Stomach smooth muscle (tissue), 2 donors: ENCODE results near the gene PLA2G4A.

Experiments
- H3K27ac ChIP-seq: one replicate; pipeline ENCODE4 v1.7.0; 2013; ENCODE audit warnings: mild to moderate bottlenecking, low read length, inconsistent platforms
- H3K27me3 ChIP-seq, 2 donors: one replicate each; pipeline ENCODE4 v1.7.0; 2013; ENCODE audit warnings: low read length in 2 of 2; ENCODE audit not compliant: insufficient read depth in 2 of 2, control insufficient read depth in 1 of 2
- H3K36me3 ChIP-seq, 2 donors: one replicate each; pipeline ENCODE4 v1.7.0; 2013; ENCODE audit warnings: low read length in 2 of 2; ENCODE audit not compliant: control insufficient read depth in 2 of 2, insufficient read depth in 2 of 2
- H3K4me1 ChIP-seq: one replicate; pipeline ENCODE4 v1.7.0; 2013; ENCODE audit warnings: low read length; ENCODE audit not compliant: control insufficient read depth, insufficient read depth
- H3K4me3 ChIP-seq, 2 donors: one replicate each; pipeline ENCODE4 v1.7.0; 2013; ENCODE audit warnings: low read length in 2 of 2
- H3K9ac ChIP-seq, 2 donors: one replicate each; pipeline ENCODE4 v1.7.0; 2013; ENCODE audit warnings: low read length in 2 of 2, mild to moderate bottlenecking in 1 of 2
- H3K9me3 ChIP-seq, 2 donors: one replicate each; pipeline ENCODE4 v1.7.0; 2013; ENCODE audit warnings: low read length in 2 of 2; ENCODE audit not compliant: control insufficient read depth in 2 of 2
- donor health status: healthy.
- donor health status: Pancreatic carcinoma.

Gene PLA2G4A

GRCh38 chr1:186831168-186831567, 2.4 kb downstream of the PLA2G4A start:
- H3K27me3 ChIP-seq = no peaks in the 10 kb centered on the region
- no peaks in the 10 kb centered on the region for H3K36me3 ChIP-seq
- H3K9me3 ChIP-seq = no peaks in the 10 kb centered on the region
- no peak overlapping the region for H3K9ac ChIP-seq
- no peak overlapping the region for H3K27ac ChIP-seq
- H3K4me1 ChIP-seq = no peaks in the 10 kb centered on the region
- no peak overlapping the region for H3K4me3 ChIP-seq

GRCh38 chr1:186834399-186834958, 5.7 kb downstream of the PLA2G4A start:
- no peak overlapping the region for H3K9ac ChIP-seq

GRCh38 chr1:186835448-186835847, 6.7 kb downstream of the PLA2G4A start:
- H3K27ac ChIP-seq = no peak overlapping the region
- H3K4me1 ChIP-seq = no peaks in the 10 kb centered on the region
- no peaks in the 10 kb centered on the region for H3K36me3 ChIP-seq
- H3K27me3 ChIP-seq = no peaks in the 10 kb centered on the region
- H3K4me3 ChIP-seq = no peak overlapping the region
- no peaks in the 10 kb centered on the region for H3K9me3 ChIP-seq
- no peak overlapping the region for H3K9ac ChIP-seq

More at GRCh38 chr1:186834399-186834958, 5.7 kb downstream of the PLA2G4A start:
- no peak overlapping the region for H3K27ac ChIP-seq
- no peaks in the 10 kb centered on the region for H3K36me3 ChIP-seq
- H3K4me3 ChIP-seq = no peak overlapping the region
- H3K27me3 ChIP-seq = no peaks in the 10 kb centered on the region
- no peaks in the 10 kb centered on the region for H3K9me3 ChIP-seq
- H3K4me1 ChIP-seq = no peaks in the 10 kb centered on the region

- no peaks in the 10 kb centered on the region for H3K27me3 ChIP-seq
- H3K9me3 ChIP-seq = no peaks in the 10 kb centered on the region
- peaks cover 10% of the 10 kb centered on the region for H3K4me1 ChIP-seq
- no peak overlapping the region for H3K4me3 ChIP-seq
- H3K27ac ChIP-seq = no peak overlapping the region
- H3K9ac ChIP-seq = no peak overlapping the region
- H3K36me3 ChIP-seq = no peaks in the 10 kb centered on the region
Observed at GRCh38 chr1:186837806-186838205, 9.1 kb downstream of the PLA2G4A start.

- no peaks in the 10 kb centered on the region for H3K9me3 ChIP-seq
- no peak overlapping the region for H3K27ac ChIP-seq
- H3K36me3 ChIP-seq = no peaks in the 10 kb centered on the region
- peaks cover 11% of the 10 kb centered on the region for H3K4me1 ChIP-seq
- H3K9ac ChIP-seq = no peak overlapping the region
- no peak overlapping the region for H3K4me3 ChIP-seq
- H3K27me3 ChIP-seq = no peaks in the 10 kb centered on the region
Observed at GRCh38 chr1:186838380-186839040, 9.8 kb downstream of the PLA2G4A start.

- Histone ChIP-seq H3K36me3 (no peaks in the 10 kb centered on the region), H3K4me3 (no peak overlapping the region), H3K27me3 (no peaks in the 10 kb centered on the region), H3K27ac (no peak overlapping the region), H3K9ac (no peak overlapping the region), H3K4me1 (peaks cover 11% of the 10 kb centered on the region), H3K9me3 (no peaks in the 10 kb centered on the region)
Observed at GRCh38 chr1:186839041-186839400, 10.3 kb downstream of the PLA2G4A start.

GRCh38 chr1:186841599-186841998, 12.8 kb downstream of the PLA2G4A start:
- Histone ChIP-seq H3K4me1 (peaks cover 11% of the 10 kb centered on the region), H3K36me3 (no peaks in the 10 kb centered on the region), H3K4me3 (no peak overlapping the region), H3K27ac (no peak overlapping the region), H3K9ac (no peak overlapping the region), H3K9me3 (no peaks in the 10 kb centered on the region), H3K27me3 (no peaks in the 10 kb centered on the region)

GRCh38 chr1:186842547-186842946, 13.8 kb downstream of the PLA2G4A start:
- Histone ChIP-seq H3K27me3 (no peaks in the 10 kb centered on the region), H3K36me3 (no peaks in the 10 kb centered on the region), H3K4me1 (peaks cover 11% of the 10 kb centered on the region), H3K27ac (no peak overlapping the region), H3K9ac (no peak overlapping the region), H3K4me3 (peak overlapping the region in 1 of 2 donors; percentile 30), H3K9me3 (no peaks in the 10 kb centered on the region)

- Histone ChIP-seq H3K27ac (no peak overlapping the region), H3K9me3 (no peaks in the 10 kb centered on the region), H3K36me3 (no peaks in the 10 kb centered on the region), H3K9ac (no peak overlapping the region), H3K27me3 (no peaks in the 10 kb centered on the region), H3K4me3 (no peak overlapping the region), H3K4me1 (peaks cover 11% of the 10 kb centered on the region)
Observed at GRCh38 chr1:186843226-186843625, 14.5 kb downstream of the PLA2G4A start.

- H3K4me1 ChIP-seq = peaks cover 11% of the 10 kb centered on the region
- no peak overlapping the region for H3K4me3 ChIP-seq
- H3K9ac ChIP-seq = no peak overlapping the region
- H3K27ac ChIP-seq = no peak overlapping the region
- no peaks in the 10 kb centered on the region for H3K9me3 ChIP-seq
- no peaks in the 10 kb centered on the region for H3K36me3 ChIP-seq
- no peaks in the 10 kb centered on the region for H3K27me3 ChIP-seq
Observed at GRCh38 chr1:186843931-186844330, 15.2 kb downstream of the PLA2G4A start.

- no peak overlapping the region for H3K9ac ChIP-seq
- H3K4me3 ChIP-seq = peak overlapping the region in 1 of 2 donors; percentile 16
- H3K9me3 ChIP-seq = no peaks in the 10 kb centered on the region
- H3K36me3 ChIP-seq = peaks cover 2 to 4% of the 10 kb centered on the region in 2 donors
- no peak overlapping the region for H3K27ac ChIP-seq
- H3K4me1 ChIP-seq = peaks cover 11% of the 10 kb centered on the region
- no peaks in the 10 kb centered on the region for H3K27me3 ChIP-seq
Observed at GRCh38 chr1:186845576-186846210, 16.9 kb downstream of the PLA2G4A start.
